Breast epithelium (tissue), 3 donors: ENCODE results near the gene KBTBD13.

Source experiments
- CTCF ChIP-seq, 3 donors: fragments of 450-650 bp; IDR thresholded peaks; one replicate each; pipeline ENCODE4 v1.5.1; 2016 to 2017; ENCODE audit warnings: antibody characterized with exemption in 3 of 3, mild to moderate bottlenecking in 3 of 3, moderate library complexity in 3 of 3
- POLR2A ChIP-seq: fragments of 450-650 bp; IDR thresholded peaks from one replicate; pipeline ENCODE4 v1.6.1; 2016; ENCODE audit warnings: antibody characterized with exemption, mild to moderate bottlenecking, moderate library complexity

GRCh38 chr15:65056868-65057548 is 19.5 kb upstream of the KBTBD13 start:
- TF ChIP-seq CTCF (IDR thresholded peaks at IDR 0.05) (no peak), POLR2A (no peak)
